AML-193 (cell line): ENCODE measurements around the gene PDE4D.
A peak's percentile ranks its signal among the peaks of the same experiment; 100 is the strongest.

Experiments
- DNase-seq, 2 experiments: peaks; one replicate each; lab custom pipeline; 2025; lab: John Stamatoyannopoulos, UW

PDE4D gene

GRCh38 chr5:59173578-59173977, 719.9 kb downstream of the PDE4D start:
- DNase-seq, result peak; percentile 33 to 59

DNA sequence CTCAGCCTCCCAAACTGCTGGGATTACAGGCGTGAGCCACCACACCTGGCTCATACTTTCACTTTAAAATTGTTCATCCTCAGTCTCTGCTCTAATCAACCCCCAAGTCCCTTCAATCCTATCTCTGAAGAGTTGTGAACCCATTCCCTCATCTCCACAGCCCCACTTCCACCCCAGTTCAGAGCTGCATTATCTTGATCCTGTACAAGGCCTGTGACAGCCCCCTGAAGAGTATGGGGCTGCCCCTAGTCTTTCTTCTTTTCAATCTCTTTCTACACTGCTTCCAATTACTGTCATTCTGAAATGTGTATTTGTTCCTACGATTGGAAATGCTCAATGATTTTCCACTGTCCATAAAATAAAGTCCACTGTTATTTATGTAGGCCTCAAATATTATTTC, 722.4 kb downstream of the PDE4D start:
- DNase-seq, result no peak

DNA sequence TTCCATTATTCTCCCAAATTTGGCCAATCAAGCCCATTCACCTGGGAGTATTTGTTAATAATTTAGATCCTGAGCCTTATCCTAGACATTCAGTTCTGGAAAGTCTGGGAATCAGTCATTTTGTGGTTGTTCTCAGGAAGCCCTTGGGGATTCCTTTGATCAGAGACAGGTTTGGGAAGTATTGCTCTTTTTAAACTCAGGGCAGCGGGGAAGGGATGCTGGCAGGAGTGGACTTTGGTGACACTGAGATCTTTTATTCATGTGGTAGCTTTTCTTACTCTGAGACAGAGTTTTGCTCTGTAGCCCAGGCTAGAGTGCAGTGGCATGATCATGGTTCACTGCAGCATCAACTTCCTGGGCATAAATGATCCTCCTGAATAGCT, 723.8 kb downstream of the PDE4D start:
- no peak for DNase-seq

GRCh38 chr5:59169081-59169767, 724.3 kb downstream of the PDE4D start:
- DNase-seq, result no peak

DNA sequence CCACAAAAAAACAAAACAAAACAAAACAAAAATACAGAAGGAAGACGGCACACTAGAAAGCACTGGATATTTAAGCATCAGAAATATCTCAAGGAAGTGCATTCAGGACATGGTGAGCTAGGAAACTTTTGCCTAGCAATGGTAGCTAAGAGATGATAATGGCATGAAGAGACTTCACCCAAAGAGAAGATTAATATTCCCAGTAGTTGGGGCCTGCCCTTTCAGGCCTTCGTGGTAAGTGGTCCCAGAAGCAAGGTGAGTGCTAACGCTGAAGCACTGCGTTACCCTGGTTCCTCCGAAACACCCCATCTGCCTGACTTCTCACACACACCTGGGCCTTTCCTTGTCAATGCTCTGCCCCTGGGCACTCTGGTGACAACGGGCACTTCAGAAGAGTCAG, 725.5 kb downstream of the PDE4D start:
- DNase-seq, result no peak

- no peak for DNase-seq
Measured at GRCh38 chr5:59164041-59164830, 729.3 kb downstream of the PDE4D start.

GRCh38 chr5:59161221-59162105, 732.1 kb downstream of the PDE4D start:
- DNase-seq, result no peak

- peak; percentile 49 to 57 for DNase-seq
Measured at GRCh38 chr5:59158637-59159391, 734.7 kb downstream of the PDE4D start.

- no peak for DNase-seq
Measured at GRCh38 chr5:59158165-59158564, 735.4 kb downstream of the PDE4D start.

DNA sequence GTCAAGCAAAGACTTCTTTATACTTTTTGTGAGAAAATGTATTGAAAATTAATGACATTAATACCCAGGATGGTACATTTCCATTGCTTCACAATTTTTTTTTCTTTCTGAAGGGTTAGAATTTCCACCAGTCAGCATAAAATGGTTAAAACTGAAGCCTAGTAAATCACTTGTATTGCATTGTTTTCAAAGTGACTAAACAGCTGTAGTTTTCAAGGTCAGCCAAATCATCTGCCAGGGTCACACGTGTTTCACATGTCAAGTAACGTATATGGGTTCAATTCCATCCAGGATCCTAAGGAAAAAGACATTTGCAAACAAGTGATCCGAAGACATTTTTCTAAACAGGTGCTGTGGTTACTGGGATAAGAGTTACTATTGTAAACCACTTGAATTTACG, 736.5 kb downstream of the PDE4D start:
- no peak for DNase-seq

GRCh38 chr5:59152701-59153245, 740.8 kb downstream of the PDE4D start:
- DNase-seq, result no peak

DNA sequence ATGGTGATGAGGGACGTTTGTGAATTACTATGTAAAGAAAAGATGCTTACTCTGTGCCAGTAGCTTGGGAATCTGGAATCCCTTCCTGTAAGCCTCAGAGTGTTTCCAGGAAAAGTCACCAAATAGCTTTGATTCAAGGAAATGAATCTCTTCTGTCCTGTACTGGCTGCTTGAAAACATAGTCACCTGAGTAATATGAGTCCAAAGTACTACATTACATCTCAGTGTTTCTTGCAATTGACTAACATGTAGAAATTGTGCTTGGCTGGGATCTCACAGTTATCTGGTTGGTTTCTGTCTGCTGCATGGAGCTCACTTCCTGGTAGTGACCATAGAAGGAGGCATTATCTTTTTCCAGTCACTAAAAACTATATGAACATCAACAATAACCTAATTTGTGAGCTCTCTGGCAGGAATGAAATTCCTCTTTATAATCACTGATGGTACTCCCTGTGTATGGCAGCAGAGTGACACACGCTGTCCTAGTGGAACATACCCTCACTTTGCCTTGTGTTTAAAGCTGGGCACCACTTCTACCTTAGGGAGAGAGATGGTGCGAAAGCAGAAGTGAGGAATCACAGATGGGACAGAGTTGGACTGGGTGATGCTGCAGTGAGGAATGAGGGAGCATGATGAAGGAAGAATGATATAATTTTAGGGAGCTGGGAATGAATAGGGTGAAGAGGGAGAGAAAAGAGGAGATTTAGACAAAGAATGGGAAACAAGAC, 742.2 kb downstream of the PDE4D start:
- DNase-seq, result no peak

- no peak for DNase-seq
Measured at GRCh38 chr5:59149827-59150226, 743.7 kb downstream of the PDE4D start.

- DNase-seq, result no peak
Measured at GRCh38 chr5:59149271-59149670, 744.3 kb downstream of the PDE4D start.

- DNase-seq, result no peak
Measured at GRCh38 chr5:59146729-59147128, 746.8 kb downstream of the PDE4D start.

GRCh38 chr5:59143926-59144333, 749.6 kb downstream of the PDE4D start:
- DNase-seq, result no peak

DNA sequence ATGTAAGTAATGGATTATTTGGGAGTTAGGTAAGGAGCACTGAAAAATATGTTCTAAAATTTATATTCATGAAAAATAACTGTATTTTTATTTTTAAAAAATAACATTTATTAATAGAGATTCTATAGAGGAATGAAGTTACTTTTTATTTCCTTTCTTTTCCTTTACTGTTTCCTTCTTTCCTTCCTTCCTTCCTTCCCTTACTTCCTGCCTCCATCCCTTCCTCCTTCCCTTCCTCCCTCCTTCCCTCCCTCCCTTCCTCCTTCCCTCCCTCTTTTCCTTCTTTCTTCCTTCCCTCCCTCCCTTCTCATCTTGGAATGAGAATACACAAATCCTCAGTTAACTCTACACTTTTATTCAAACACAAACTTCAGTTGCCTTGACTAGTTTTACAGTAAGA, 750.6 kb downstream of the PDE4D start:
- no peak for DNase-seq

GRCh38 chr5:59142138-59142537, 751.4 kb downstream of the PDE4D start:
- no peak for DNase-seq

DNA sequence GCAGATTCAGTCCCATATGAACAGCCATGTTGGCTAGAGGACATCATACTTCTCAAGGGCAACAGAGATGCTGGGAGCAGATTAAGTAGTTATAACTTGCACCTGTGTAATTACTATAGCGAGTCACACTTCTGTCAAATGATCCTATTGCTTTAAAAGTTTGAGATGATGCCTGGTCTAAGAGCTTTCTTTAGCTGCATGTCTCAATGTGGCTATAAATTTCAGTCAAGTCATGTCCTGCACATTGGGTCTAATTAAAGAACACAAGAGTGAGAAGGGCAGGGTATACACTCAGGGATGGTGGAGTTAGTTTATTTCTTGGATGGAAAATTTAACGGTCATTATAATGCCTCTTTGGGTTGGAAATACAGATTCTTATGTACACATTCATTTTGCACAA, 753.4 kb downstream of the PDE4D start:
- DNase-seq, result no peak

- no peak for DNase-seq
Measured at GRCh38 chr5:59139695-59140094, 753.8 kb downstream of the PDE4D start.

GRCh38 chr5:59138509-59138908, 755.0 kb downstream of the PDE4D start:
- DNase-seq, result no peak
